Left renal cortex interstitium (tissue), 4 donors: ENCODE results near the gene ATRX. TPM values are rescaled to one million over a fixed set of nuclear protein-coding genes. Genes with fewer than 3 reads are reported as not detected.
"Not testable (repeated sequence)": the region's sequence is repeated elsewhere in the genome, so short reads cannot be mapped to it uniquely, and the experiment has no call there.

Source experiments
- DNase-seq, 4 donors: peaks; one replicate each; pipeline ENCODE4 v3.0.0-alpha.2; 2013; ENCODE audit warnings: low read depth in 4 of 4, low spot score in 2 of 4, missing footprints in 1 of 4
- polyA plus RNA-seq, 4 donors: library from polyadenylated mRNA; unstranded; fragments of 120-200 nt; gene quantifications; one replicate each; pipeline ENCODE4 v1.2.1, GENCODE V29; 2013; ENCODE audit not compliant: insufficient read length in 4 of 4

ATRX gene
- polyA plus RNA-seq, 4 donors, result 63.7 to 97.1 (median 85.4) TPM

DNA sequence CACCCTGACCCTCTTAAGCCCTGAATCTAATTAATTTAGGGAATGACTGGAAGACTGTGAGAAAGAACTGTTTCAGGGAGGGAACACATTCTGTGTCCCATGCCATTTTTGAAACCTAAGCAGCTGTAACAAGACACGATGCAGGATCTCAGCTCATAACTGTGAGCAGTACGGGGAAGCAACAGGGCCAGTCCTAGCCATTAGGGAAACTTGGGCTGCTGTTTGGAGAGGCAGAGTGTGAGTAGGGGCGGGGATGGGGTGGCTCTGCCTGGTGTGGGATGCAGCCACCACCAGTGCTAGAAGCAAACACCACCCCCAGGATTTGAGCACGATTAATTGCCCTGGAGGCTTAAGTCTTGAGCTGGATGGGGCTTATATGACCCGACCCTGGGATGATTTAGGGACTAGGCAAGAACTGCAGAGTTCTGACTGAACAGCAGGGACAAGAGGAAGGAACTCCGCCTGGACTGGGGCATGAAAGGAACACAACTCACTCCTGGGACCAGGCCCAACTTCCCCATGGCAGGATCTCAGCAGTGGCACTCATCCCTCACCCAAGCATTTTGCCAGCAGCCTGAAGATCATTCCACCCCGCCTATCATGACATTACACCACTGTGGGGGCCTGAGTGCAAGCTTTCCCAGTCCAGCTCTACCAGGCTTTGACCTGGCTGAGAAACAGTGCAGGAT lies 43.1 kb downstream of the ATRX start:
- DNase-seq, result no peak

DNA sequence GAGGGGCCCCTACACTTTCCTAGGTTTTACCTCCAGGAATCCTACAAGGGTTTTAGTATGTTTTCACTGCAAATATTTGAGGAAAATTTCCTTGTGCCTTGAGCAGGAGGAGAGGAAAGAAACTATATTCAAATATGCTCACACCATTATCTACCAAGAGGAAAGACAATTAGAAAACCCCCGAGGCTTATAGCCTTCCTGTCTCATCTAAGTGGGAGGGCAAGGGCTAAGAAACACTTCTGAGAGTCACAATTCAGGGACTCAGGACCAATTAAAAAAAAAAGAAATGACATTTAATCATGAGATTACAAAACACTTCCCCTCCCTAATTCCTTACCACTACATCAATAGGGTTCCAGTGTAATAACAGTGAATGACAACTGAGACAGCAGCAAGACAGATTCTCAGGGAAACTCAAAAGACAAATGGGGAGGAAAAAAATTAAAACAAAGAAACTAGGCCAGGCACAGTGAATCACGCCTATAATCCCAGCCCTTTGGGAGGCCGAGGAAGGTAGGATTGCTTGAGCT lies 45.6 kb downstream of the ATRX start:
- DNase-seq, result no peak

DNA sequence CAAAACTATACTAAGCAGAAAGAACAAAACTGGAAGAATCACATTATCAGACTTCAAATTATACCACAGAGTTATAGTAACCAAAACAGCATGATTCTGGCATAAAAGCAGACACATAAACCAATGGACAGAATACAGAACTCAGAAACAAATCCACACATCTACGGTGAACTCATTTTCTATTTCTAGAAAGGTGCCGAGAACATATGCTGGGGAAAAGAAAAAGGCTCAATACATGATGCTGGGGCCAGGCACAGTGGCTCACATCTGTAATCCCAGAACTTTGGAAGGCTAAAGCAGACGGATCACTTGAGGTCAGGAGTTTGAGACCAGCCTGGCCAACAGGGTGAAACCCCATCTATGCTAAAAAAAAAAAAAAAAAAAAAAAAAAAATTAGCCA lies 52.7 kb downstream of the ATRX start:
- DNase-seq, result no peak

DNA sequence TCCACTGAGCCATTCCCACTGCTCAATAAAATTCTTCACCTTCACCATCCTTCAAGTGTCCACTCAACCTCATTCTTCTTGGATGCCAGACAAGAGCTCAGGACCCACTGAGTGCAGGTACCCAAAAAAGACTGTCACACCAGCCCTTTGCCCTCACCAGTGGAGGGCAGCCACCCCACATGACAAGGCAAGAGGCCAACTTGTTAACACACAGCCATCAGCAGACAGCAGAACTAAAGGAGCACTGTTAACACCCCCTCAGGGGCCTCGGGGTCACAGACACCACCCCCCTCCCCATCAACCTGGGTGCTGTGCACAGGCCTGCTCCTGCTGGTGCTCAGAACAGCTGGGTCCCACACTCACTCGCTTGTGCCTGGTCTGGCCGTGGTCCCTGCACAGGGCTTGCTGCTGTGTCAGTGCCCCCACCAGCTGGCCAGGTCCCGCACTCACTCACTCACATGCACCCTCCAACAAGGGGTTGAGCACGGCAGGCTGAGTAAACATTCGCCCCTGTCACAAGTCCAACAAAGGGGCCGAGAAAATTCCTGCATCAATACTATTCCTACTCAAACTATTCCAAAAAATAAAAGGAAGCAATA lies 54.1 kb downstream of the ATRX start:
- no peak for DNase-seq

DNA sequence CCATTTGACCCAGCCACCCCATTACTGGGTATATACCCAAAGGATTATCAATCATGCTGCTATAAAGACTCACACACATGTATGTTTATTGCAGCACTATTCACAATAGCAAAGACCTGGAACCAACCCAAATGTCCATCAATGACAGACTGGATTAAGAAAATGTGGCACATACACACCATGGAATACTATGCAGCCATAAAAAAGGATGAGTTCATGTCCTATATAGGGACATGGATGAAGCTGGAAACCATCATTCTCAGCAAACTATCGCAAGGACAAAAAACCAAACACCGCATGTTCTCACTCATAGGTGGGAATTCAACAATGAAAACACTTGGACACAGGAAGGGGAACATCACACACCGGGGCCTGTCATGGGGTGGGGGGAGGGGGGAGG lies 59.9 kb downstream of the ATRX start:
- not testable (repeated sequence) for DNase-seq

DNA sequence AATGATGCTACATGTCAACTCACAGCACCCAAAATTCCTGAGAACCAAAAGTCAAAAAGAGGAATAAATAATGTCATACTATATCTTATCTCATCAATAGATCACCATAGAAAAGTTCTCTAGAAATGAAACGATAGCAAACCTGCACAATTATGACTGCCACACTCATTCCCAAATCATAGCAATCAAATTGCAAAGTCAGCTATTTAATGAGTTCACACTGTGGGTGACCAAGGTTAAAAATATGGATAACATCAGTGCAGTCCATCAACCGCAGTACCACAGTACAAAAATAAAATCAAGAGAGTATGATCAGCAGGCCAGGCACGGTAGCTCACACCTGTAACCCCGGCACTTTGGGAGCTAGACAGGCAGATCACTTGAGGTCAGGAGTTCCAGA lies 62.3 kb downstream of the ATRX start:
- no peak for DNase-seq

DNA sequence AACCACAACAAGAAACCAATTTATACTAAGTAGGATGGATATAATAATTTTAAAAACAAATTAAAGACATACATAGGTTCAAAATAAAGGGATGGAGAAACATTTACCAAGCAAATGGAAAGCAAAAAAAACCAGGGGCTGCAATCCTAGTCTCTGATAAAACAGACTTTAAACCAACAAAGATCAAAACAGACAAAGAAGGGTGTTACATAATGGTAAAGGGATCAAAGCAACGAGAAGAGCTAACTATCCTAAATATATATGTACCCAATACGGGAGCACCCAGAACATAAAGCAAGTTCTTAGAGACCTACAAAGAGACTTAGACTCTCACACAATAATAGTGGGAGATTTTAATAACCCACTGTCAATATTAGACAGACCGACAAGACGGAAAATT lies 66.6 kb downstream of the ATRX start:
- DNase-seq, result no peak

DNA sequence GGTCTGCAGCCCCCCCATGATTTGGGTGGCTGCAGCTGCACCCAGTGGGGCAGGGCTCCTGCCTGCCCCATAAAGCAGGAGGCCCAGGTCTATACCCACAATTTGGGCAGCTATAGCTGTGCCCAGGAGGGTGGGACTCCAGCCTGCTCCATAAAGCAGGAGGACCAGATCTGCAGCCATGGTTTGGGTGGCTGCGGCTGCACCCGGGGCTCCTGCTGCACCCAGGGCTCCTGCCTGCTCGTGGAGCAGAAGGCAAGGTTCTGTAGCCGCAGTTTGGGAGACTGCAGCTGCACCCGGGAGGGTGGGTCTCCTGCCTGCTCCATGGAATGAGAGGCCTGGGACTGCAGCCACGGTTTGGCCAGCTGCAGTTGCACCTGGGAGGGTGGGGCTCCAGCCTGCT lies 81.1 kb downstream of the ATRX start:
- no peak for DNase-seq

DNA sequence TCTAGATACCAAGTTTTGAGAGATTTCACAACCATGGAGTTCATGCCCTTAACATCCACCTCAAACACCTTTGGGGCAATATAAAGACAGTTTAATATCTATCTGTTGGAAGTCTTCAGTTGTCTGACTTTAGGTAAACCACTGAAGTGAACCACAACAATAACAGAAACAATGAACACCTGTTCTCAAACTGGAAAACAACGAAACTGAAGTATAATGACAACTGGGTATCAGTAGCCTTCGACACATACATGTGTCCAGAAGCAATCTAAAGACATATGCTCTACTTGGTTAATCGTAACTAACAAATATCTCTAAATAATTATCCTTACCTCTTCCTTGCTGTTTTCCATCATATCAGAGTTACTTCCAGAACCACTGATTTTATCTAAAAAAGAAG lies 87.8 kb downstream of the ATRX start:
- DNase-seq, result no peak

DNA sequence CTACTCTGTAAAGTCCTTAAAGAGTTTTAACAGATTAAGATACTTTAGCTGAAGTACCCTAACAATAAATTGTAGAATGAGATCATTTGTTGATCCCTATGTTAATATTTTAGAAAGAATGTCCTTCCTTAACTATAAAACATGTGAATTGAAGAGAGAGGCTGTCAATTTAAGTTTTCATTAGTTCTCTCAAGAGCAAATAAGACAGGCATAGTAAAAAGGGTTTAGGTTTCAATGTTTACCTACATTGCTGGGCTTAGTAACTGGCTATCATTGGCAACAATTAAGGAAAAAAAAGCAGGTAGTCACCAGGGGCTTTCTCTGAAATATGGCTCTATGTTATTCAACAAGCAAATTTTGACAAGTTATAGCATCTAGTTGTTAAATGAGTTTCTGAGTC lies 91.5 kb downstream of the ATRX start:
- no peak for DNase-seq

DNA sequence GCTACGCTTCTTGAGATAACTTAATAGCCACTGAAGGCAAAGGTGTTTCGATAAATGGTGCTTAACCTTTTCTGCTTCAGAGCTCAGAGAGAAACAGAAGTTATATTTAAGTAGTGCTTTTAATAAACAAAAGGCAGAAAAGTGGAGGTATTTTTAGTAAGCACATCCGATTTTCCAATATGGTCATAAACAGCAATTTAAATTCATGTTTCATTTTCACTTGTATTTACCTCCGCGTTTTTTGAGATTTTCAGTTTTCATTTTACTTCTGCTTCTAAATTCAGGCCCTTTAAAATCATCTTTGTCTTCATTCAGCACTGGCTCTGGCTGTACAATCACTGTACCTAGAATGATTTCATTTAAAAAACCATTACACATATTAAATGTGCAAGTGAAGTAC lies 92.4 kb downstream of the ATRX start:
- no peak for DNase-seq

DNA sequence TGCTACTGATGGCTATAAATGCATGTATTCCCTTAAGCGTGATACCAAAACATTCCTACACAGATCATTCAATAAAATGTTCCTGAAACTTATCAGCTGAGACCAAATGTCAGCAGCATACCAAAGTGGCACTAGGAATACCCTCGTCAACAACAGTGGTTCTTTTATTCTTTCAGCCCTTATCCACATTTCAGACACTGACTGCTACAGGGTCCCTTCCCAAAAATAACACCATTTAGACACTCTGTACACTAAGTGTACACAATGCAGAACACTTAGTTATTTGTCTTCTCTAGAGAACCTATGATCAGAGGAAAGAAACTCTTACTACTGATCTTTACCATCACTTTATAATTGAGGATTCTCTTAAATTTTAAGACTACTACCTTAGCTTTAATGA lies 94.1 kb downstream of the ATRX start:
- no peak for DNase-seq

DNA sequence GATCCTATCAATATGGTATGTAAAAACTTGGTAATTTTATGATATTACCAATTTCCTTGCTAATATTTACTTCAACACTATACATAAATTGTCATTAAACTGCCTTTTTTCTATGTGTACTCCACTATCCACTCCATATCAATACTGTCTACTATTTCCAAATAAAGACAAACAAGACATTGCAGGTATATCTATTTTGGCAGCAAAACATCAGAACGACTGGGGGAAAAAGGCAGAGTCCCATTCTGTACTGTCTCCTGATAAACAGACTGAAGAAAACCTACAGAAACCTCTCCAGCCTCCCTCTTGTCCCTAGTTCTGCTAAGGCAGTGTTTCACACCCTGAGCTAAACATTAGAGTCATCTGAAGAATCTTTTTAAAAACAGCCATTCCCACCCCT lies 96.6 kb downstream of the ATRX start:
- no peak for DNase-seq

DNA sequence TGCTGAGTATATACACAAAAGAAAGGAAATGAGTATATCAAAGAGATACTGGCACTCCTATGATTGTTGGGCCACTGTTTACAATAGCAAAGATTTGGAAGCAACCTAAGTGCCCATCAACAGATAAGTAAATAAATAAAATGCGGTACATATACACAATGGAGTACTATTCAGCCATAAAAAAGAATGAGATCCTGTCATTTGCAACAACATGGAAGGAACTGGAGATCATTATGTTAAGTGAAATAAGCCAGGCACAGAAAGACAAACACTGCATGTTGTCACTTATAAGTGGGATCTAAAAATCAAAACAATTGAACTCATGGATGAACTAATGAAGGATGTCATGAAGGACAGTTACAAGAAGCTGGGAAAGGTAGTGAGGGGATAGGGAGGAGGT lies 100.3 kb downstream of the ATRX start:
- DNase-seq, result not testable (repeated sequence)

DNA sequence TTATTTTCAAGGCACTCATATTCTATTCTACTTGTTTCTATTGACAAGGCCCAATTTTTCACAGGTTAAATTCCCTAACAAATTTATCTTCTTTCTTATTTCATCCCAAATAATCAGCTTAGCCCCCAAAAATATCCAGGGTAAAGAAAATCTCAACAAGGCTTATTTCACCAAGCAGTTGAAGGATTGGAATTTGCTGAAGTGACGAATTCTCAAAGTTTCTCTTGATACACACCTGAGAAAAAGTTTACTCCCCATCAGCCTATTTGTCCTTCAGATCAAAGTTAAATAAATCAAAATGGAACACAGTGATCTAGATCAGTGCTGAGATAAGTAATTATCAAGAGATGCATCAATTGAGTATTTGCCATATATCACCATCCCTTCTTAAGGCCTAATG lies 106.9 kb downstream of the ATRX start:
- no peak for DNase-seq

DNA sequence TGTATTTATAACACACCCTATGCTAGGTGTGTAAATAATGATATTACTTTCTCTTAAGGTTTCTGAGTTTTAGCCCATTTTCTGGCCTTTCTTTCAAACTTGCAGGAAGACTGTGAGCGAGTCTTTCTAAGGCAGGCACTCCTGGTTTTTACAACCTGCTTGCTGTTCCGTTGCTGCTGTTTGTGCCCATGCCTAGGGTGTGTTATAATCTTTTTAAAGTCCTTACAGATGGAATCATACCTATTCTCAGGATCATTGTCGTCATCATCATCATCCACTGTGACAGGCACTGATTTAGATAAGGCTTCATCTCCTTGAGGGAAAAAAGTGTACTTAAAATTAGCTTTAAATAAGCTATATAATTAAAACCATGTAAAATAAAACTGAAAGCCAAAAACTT lies 110.0 kb downstream of the ATRX start:
- DNase-seq, result no peak

DNA sequence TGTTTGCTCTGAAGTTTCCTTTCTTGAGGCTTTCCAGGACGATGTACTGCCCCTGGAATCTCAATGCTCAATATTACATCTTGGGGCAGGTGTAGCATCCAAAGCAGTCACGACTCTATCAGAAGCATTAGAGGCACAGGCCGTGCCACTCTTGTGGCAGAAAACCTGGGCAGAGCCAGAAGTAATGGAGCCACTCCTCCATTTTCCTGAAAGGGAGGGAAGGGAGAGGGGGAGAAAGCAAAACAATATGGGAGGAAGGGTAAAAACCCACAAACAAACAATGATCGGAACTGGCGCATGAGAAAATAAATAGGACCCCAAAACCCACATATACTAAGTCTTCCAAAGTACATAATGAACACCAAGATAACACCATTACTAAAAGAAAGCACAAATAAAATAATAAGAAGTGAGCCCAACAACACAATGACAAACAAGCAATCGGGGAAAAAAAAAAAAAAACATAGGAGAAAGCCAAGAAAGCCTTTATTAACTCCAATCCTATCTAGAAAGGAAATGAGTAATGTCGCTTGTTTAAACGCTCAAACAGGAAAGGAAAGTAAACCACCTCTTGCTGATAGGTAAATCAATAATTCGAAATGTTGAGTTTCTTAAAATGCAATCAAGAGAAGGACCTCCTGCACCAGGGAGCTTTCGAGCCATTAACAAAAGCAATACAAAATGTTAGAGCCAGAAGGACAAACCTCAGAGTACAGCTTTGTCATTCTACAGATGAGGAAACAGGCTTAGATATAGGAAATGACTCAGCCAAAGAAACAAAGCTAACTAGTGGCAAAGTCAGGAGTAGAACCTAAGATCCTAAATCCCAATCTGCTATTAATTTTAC lies 117.4 kb downstream of the ATRX start:
- DNase-seq, result no peak

DNA sequence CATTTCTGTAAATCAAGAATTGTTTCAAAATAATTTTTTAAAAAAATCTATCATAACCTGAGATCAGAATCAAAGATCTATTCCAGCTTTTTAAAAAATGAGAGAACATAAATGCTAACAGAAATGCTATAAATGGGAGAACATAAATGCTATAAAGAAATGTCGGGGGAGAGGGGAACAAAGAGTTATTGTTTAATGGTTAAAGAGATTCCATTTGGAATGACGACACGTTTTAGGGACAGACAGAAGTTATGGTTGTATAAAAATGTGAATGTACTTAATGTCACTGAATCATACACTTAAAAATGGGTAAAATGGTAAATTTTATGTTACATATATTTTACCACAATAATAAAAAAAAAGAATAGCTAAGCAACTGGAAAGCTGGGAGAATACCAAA lies 127.1 kb downstream of the ATRX start:
- no peak for DNase-seq

DNA sequence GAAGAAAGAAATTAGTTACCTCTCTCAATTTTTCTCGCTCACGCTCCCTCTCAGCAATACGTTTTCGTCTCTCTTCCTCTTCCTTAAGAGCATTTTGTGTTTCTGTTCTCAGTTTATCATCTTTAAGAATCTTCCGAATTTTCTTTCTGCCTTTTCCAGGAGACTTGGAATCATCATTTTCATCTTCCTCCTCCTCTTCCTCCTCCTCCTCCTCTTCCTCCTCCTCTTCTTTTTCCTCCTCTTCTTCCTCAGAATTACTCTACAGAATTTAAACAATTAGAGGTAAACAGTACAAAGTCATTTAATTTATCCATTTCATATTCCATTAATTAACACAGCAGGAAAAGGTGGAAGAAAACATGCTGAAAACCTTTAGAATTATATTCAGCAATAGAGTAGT lies 133.9 kb downstream of the ATRX start:
- no peak for DNase-seq

DNA sequence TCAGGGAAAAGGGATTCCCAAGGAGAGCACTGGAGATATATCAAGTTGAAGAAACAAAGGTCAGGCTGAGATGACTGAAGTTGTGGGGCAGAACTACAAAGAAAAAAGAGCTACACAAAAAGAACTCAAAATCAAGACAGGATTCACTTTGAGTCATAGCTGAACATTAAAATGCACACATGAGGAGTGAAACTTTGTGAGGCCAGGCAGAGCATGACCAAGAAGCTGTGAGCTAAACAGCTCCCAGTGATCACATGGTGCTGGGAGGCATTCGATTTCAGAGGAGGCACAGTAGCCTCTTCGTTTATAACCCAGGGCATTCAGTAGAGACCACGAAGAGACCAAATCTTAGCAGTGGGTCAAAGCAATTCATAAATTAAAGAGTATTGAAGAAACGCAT lies 145.3 kb downstream of the ATRX start:
- DNase-seq, result no peak

DNA sequence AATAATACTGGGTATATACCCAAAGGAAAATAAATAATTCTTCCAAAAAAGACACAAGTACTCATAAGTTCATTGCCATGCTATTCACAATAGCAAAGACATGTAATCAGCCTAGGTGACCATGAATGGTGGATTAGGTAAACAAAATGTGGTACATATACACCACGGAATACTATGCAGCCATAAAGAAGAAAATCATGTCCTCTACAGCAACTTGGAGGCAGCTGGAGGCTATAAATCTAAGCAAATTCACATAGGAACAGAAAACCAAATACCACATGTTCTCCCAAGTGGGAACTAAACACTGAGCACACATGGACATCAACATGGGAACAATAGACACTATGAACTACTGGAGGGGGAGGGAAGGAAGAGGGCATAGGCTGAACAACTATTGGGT lies 146.2 kb downstream of the ATRX start:
- DNase-seq, result no peak

DNA sequence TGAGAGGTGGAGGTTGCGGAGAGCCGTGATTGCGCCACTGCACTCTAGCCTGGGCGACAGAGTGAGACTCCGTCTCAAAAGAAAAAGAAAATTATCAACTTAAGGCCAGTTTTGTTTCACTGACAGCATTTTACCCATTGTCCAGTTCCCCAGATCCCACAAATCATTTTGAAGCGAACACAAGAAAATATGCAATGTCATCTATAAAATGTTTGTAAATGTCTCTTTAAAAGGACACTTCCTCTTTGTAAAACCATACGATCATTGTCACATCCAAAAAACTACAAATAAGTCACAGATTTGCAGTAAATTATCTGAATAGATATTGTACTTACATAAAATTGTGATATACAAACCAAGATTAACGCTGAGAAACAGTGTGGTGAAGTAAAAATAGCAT lies 147.6 kb downstream of the ATRX start:
- no peak for DNase-seq
